GM19025 (cell line): Measurements from ENCODE around the gene SLIT1.

Experiments
- ATAC-seq: cut with Tn5 transposase; IDR thresholded peaks from one replicate; pipeline ENCODE4 v1.9.1; 2021; ENCODE audit warnings: mild to moderate bottlenecking, low read depth, moderate library complexity; ENCODE audit not compliant: unreplicated experiment

Gene SLIT1

GRCh38 chr10:97069026-97069425 lies 116.7 kb downstream of the SLIT1 start:
- no peak for ATAC-seq

GRCh38 chr10:97067716-97068391 lies 117.9 kb downstream of the SLIT1 start:
- ATAC-seq: no peak

GRCh38 chr10:97066877-97067555 lies 118.7 kb downstream of the SLIT1 start:
- ATAC-seq: no peak

GRCh38 chr10:97065686-97066660 lies 119.8 kb downstream of the SLIT1 start:
- ATAC-seq: no peak

GRCh38 chr10:97065128-97065527 lies 120.6 kb downstream of the SLIT1 start:
- no peak for ATAC-seq

GRCh38 chr10:97063983-97064837 lies 121.5 kb downstream of the SLIT1 start:
- ATAC-seq: no peak

GRCh38 chr10:97063271-97063982 lies 122.3 kb downstream of the SLIT1 start:
- no peak for ATAC-seq

GRCh38 chr10:97062456-97062855 lies 123.3 kb downstream of the SLIT1 start:
- ATAC-seq: no peak

GRCh38 chr10:97062046-97062445 lies 123.7 kb downstream of the SLIT1 start:
- ATAC-seq: no peak

GRCh38 chr10:97061423-97061822 lies 124.3 kb downstream of the SLIT1 start:
- no peak for ATAC-seq

- no peak for ATAC-seq
Measured at GRCh38 chr10:97060441-97061084, 125.2 kb downstream of the SLIT1 start.

- no peak for ATAC-seq
Measured at GRCh38 chr10:97059872-97060205, 125.9 kb downstream of the SLIT1 start.

GRCh38 chr10:97059006-97059871 lies 126.5 kb downstream of the SLIT1 start:
- ATAC-seq: no peak

- no peak for ATAC-seq
Measured at GRCh38 chr10:97058521-97058920, 127.2 kb downstream of the SLIT1 start.

GRCh38 chr10:97057491-97058235 lies 128.1 kb downstream of the SLIT1 start:
- ATAC-seq: no peak

- ATAC-seq: no peak
Measured at GRCh38 chr10:97056003-97056630, 129.6 kb downstream of the SLIT1 start.

- no peak for ATAC-seq
Measured at GRCh38 chr10:97053276-97053675, 132.5 kb downstream of the SLIT1 start.
